Loucy (cell line): ENCODE results near the gene FTO.

Experiments used
- H2AFZ ChIP-seq: fragments of 200-600 bp; sonication (generic); 2 replicates; pipeline ENCODE4 v1.6.0; 2016; ENCODE audit warnings: antibody characterized with exemption, mild to moderate bottlenecking, low read length, moderate library complexity
- H3F3A ChIP-seq: fragments of 200-600 bp; 2 replicates; pipeline ENCODE4 v1.6.0; 2016; ENCODE audit warnings: antibody characterized with exemption, low read depth, mild to moderate bottlenecking
- H3K27me3 ChIP-seq: fragments of 200-600 bp; sonication (generic); 2 replicates; pipeline ENCODE4 v1.6.1; 2014; ENCODE audit warnings: low read length, mild to moderate bottlenecking; ENCODE audit not compliant: insufficient read depth, poor library complexity, severe bottlenecking
- H3K36me3 ChIP-seq: fragments of 200-600 bp; sonication (generic); 2 replicates; pipeline ENCODE4 v1.6.1; 2016; ENCODE audit warnings: low read length; ENCODE audit not compliant: insufficient read depth
- H3K4me1 ChIP-seq: fragments of 200-600 bp; sonication (generic); 2 replicates; pipeline ENCODE4 v1.5.1; 2014; ENCODE audit warnings: low read length, mild to moderate bottlenecking; ENCODE audit not compliant: insufficient read depth, poor library complexity, severe bottlenecking
- H3K4me2 ChIP-seq: fragments of 200-600 bp; sonication (generic); 2 replicates; pipeline ENCODE4 v1.6.0; 2014; ENCODE audit warnings: antibody characterized with exemption, low read length, low read depth, mild to moderate bottlenecking; ENCODE audit not compliant: poor library complexity, severe bottlenecking
- H3K4me3 ChIP-seq: fragments of 200-600 bp; sonication (generic); 2 replicates; pipeline ENCODE4 v1.5.1; 2014; ENCODE audit warnings: low read length, mild to moderate bottlenecking, mixed read lengths; ENCODE audit not compliant: poor library complexity, severe bottlenecking
- H3K79me2 ChIP-seq: fragments of 200-600 bp; sonication (generic); 2 replicates; pipeline ENCODE4 v1.6.1; 2014; ENCODE audit warnings: low read length; ENCODE audit not compliant: insufficient read depth
- H3K9ac ChIP-seq: fragments of 200-600 bp; sonication (generic); 2 replicates; pipeline ENCODE4 v1.6.0; 2014; ENCODE audit warnings: mild to moderate bottlenecking, low read depth, low read length, moderate library complexity; ENCODE audit not compliant: poor library complexity, severe bottlenecking
- H3K9me2 ChIP-seq: fragments of 200-600 bp; sonication (generic); replicated peaks from 2 replicates; pipeline ENCODE4 v1.6.1; 2016; ENCODE audit warnings: low read depth, low read length, mixed read lengths
- H3K9me3 ChIP-seq: fragments of 200-600 bp; sonication (generic); 2 replicates; pipeline ENCODE4 v1.6.1; 2014; ENCODE audit warnings: mild to moderate bottlenecking, antibody characterized with exemption, low read length, low read depth; ENCODE audit not compliant: insufficient read depth
- H4K20me1 ChIP-seq: fragments of 200-600 bp; sonication (generic); 2 replicates; pipeline ENCODE4 v1.6.0; 2014; ENCODE audit warnings: antibody characterized with exemption, low read length, mild to moderate bottlenecking; ENCODE audit not compliant: insufficient read depth, poor library complexity, severe bottlenecking
- CTCF ChIP-seq: fragments of 200-600 bp; sonication (generic); conservative IDR thresholded peaks from 2 replicates; pipeline ENCODE4 v1.5.1; 2014; ENCODE audit warnings: mild to moderate bottlenecking, antibody characterized with exemption, low read length
- EZH2phosphoT487 ChIP-seq: fragments of 200-600 bp; IDR thresholded peaks from 2 replicates; pipeline ENCODE4 v1.6.1; 2018; ENCODE audit warnings: antibody characterized with exemption, mild to moderate bottlenecking, moderate library complexity, borderline replicate concordance

The FTO gene

DNA sequence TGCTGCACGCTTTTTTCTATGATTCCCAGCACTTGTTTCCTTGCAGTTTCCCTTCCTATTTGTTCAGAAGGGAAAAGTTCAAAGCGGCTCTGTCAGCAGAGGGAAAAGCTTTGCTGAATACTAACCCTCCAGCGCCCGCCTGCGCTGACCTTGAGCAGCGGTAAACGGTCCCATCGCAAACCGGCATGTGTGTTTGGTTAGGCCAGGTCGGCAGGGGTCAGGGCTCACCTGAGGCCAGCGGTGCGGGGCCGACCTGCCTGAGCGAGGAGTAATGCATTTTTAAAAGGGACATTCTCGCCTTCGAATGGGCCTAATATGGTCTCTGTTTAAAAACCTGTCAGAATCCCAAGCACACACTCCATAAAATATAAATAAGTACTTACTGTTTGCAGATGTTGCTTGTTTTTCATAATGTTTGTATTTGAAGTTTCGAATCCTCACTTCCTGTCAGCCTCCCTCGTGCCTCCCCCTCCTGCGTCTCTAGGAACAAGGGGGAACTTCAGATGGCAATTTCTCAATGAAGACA, 472.5 kb downstream of the FTO start:
- TF ChIP-seq EZH2phosphoT487 (no peak), CTCF (no peak)
- no peaks in the 10 kb centered on the region for H3K27me3 ChIP-seq
- H2AFZ ChIP-seq = no peak overlapping the region
- no peaks in the 10 kb centered on the region for H3K9me2 ChIP-seq
- no peaks in the 10 kb centered on the region for H4K20me1 ChIP-seq
- H3K36me3 ChIP-seq = no peaks in the 10 kb centered on the region
- H3K9ac ChIP-seq = no peak overlapping the region
- no peaks in the 10 kb centered on the region for H3K4me1 ChIP-seq
- no peak overlapping the region for H3K4me2 ChIP-seq
- no peak overlapping the region for H3K4me3 ChIP-seq
- no peaks in the 10 kb centered on the region for H3K79me2 ChIP-seq
- no peaks in the 10 kb centered on the region for H3F3A ChIP-seq
- H3K9me3 ChIP-seq = no peaks in the 10 kb centered on the region

DNA sequence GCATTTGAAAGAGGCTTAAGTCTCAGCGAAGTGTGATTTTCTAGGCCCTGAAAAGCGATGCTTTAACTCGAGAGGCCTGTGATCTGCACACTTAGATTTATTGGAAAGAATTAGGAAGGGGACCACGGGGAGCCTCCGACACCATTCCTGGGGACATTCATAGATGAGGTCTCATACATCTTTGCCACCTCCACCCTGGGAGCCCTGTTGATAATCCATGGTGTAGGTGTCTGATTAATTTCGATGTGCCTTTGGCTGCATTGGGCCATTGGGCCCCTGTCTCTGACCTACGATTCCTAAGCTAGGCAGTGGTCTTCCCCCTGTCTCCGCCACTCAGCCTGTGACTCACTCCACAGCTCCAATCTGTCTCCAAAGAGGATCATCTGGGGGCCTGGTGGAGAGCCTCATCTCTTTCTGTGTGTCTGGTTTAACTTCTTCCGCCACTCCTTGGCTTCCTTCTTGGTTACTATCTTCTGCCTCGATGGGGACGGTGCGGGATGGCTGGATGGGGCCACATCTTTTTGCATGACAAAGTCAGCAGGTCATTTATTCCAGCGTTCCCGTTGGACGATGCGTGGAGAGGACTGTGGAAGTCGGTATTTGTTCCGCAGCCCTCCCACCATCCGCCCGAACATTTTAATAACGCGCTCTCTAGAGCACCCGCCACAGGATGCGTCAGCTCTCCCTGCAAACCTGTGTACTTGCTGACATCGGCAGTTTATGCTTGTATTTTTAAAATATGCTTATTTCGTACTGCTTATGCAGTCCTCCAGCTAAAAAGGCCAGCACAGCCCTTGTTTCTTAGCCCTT, 473.3 kb downstream of the FTO start:
- Histone ChIP-seq H3K9me3 (no peaks in the 10 kb centered on the region), H2AFZ (no peak overlapping the region), H3K4me1 (no peaks in the 10 kb centered on the region), H3K27me3 (no peaks in the 10 kb centered on the region), H4K20me1 (no peaks in the 10 kb centered on the region), H3K36me3 (no peaks in the 10 kb centered on the region), H3K9ac (no peak overlapping the region), H3K79me2 (no peaks in the 10 kb centered on the region), H3K4me3 (no peak overlapping the region), H3K4me2 (no peak overlapping the region), H3F3A (no peaks in the 10 kb centered on the region), H3K9me2 (no peaks in the 10 kb centered on the region)
- TF ChIP-seq EZH2phosphoT487 = no peak
- TF ChIP-seq CTCF = no peak

DNA sequence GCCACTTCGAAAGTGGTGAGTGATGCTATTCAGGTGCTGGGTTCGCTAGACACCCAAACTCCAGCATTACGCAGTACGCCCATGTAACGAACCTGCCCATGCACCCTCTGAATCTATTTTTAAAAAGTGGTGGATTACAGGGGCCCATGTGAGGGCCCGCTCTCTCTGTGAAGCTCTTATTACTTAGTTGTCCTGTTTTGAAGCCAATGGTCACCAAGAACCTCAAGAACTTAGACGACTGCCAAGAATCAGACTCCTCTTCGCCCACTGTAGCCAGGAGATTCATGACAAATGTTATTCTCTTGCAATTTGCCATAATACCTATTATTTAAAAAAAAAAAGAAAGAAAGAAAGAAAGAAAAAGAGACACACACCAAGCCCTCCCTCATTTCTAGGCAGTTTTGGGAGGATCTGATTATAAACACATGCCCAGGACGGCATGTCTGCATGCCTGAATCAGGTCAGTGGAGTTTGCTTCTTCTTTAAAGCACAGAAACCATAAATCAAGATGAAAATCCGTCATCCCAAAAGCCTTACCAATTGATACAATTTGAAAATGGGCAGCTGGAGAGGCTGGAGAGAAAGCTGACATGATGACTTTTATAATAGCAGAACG, 474.0 kb downstream of the FTO start:
- Histone ChIP-seq H3K79me2 (no peaks in the 10 kb centered on the region), H3K4me2 (no peak overlapping the region), H3K27me3 (no peaks in the 10 kb centered on the region), H3K4me3 (no peak overlapping the region), H2AFZ (no peak overlapping the region), H3K9ac (no peak overlapping the region), H3K9me3 (no peaks in the 10 kb centered on the region), H3F3A (no peaks in the 10 kb centered on the region), H3K9me2 (no peaks in the 10 kb centered on the region), H3K4me1 (no peaks in the 10 kb centered on the region), H3K36me3 (no peaks in the 10 kb centered on the region), H4K20me1 (no peaks in the 10 kb centered on the region)
- no peak for TF ChIP-seq CTCF
- TF ChIP-seq EZH2phosphoT487 = no peak
